Measurements from ENCODE around the gene PRDX6.
A peak's percentile ranks its signal among the peaks of the same experiment; 100 is the strongest.

PRDX6 gene

GRCh38 chr1:173506437-173506836, 29.3 kb downstream of the PRDX6 start:
- Histone ChIP-seq H3K4me2 (ENCODE audit: low read depth, low read length, poor library complexity, severe bottlenecking) (no peak overlapping the region), H3K27me3 (ENCODE audit: insufficient read depth, low read length, poor library complexity, severe bottlenecking) (no peaks in the 10 kb centered on the region), H3K9me3 (ENCODE audit: insufficient read depth, low read depth, low read length) (no peaks in the 10 kb centered on the region), H3K36me3 (ENCODE audit: insufficient read depth, low read length) (no peaks in the 10 kb centered on the region), H2AFZ (ENCODE audit: low read length) (no peak overlapping the region), H3K9me2 (replicated peaks; ENCODE audit: low read depth, low read length) (no peaks in the 10 kb centered on the region), H3K4me1 (ENCODE audit: insufficient read depth, low read length, poor library complexity, severe bottlenecking) (no peaks in the 10 kb centered on the region), H3F3A (ENCODE audit: low read depth) (no peaks in the 10 kb centered on the region), H3K9ac (ENCODE audit: low read depth, low read length, poor library complexity, severe bottlenecking) (no peak overlapping the region), H4K20me1 (ENCODE audit: insufficient read depth, low read length, poor library complexity, severe bottlenecking) (no peaks in the 10 kb centered on the region), H3K79me2 (ENCODE audit: insufficient read depth, low read length) (no peaks in the 10 kb centered on the region), H3K4me3 (ENCODE audit: low read length, poor library complexity, severe bottlenecking) (no peak overlapping the region)
- TF ChIP-seq EZH2phosphoT487 (IDR thresholded peaks at IDR 0.05; ENCODE audit: borderline replicate concordance) = no peak
- TF ChIP-seq, protein P1, sequence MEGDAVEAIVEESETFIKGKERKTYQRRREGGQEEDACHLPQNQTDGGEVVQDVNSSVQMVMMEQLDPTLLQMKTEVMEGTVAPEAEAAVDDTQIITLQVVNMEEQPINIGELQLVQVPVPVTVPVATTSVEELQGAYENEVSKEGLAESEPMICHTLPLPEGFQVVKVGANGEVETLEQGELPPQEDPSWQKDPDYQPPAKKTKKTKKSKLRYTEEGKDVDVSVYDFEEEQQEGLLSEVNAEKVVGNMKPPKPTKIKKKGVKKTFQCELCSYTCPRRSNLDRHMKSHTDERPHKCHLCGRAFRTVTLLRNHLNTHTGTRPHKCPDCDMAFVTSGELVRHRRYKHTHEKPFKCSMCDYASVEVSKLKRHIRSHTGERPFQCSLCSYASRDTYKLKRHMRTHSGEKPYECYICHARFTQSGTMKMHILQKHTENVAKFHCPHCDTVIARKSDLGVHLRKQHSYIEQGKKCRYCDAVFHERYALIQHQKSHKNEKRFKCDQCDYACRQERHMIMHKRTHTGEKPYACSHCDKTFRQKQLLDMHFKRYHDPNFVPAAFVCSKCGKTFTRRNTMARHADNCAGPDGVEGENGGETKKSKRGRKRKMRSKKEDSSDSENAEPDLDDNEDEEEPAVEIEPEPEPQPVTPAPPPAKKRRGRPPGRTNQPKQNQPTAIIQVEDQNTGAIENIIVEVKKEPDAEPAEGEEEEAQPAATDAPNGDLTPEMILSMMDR (conservative IDR thresholded peaks at IDR 0.05; ENCODE audit: low read length) = peak; percentile 38

GRCh38 chr1:173507205-173507846, 30.2 kb downstream of the PRDX6 start:
- H3K9me3 ChIP-seq (ENCODE audit: insufficient read depth, low read depth, low read length) = no peaks in the 10 kb centered on the region
- no peaks in the 10 kb centered on the region for H4K20me1 ChIP-seq (ENCODE audit: insufficient read depth, low read length, poor library complexity, severe bottlenecking)
- no peaks in the 10 kb centered on the region for H3K4me1 ChIP-seq (ENCODE audit: insufficient read depth, low read length, poor library complexity, severe bottlenecking)
- no peaks in the 10 kb centered on the region for H3F3A ChIP-seq (ENCODE audit: low read depth)
- H3K9me2 ChIP-seq (replicated peaks; ENCODE audit: low read depth, low read length) = no peaks in the 10 kb centered on the region
- no peaks in the 10 kb centered on the region for H3K79me2 ChIP-seq (ENCODE audit: insufficient read depth, low read length)
- H3K27me3 ChIP-seq (ENCODE audit: insufficient read depth, low read length, poor library complexity, severe bottlenecking) = no peaks in the 10 kb centered on the region
- no peak overlapping the region for H2AFZ ChIP-seq (ENCODE audit: low read length)
- H3K36me3 ChIP-seq (ENCODE audit: insufficient read depth, low read length) = no peaks in the 10 kb centered on the region
- no peak for TF ChIP-seq EZH2phosphoT487 (IDR thresholded peaks at IDR 0.05; ENCODE audit: borderline replicate concordance)
- TF ChIP-seq, protein P1 (conservative IDR thresholded peaks at IDR 0.05; ENCODE audit: low read length) = no peak
- no peak overlapping the region for H3K4me3 ChIP-seq (ENCODE audit: low read length, poor library complexity, severe bottlenecking)
- H3K9ac ChIP-seq (ENCODE audit: low read depth, low read length, poor library complexity, severe bottlenecking) = no peak overlapping the region
- H3K4me2 ChIP-seq (ENCODE audit: low read depth, low read length, poor library complexity, severe bottlenecking) = no peak overlapping the region

DNA sequence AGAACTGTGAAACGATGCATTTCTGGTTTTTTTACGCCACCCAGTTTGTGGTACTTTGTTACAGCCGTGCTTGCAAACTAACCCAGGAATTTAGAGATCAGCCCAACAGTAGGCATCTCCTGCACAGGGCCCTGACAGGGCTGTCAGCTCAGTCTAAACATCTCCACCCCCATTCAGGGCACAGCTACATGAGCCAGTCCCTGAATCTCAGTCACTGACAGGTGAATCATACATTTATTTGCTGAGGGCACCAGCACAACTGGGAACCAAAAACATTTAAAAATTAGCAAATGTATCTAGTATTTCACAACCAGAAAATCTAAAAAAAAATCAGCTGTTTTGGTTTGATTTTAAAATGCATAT, 30.7 kb downstream of the PRDX6 start:
- H3K9ac ChIP-seq (ENCODE audit: low read depth, low read length, poor library complexity, severe bottlenecking) = no peak overlapping the region
- H3K4me3 ChIP-seq (ENCODE audit: low read length, poor library complexity, severe bottlenecking) = no peak overlapping the region
- TF ChIP-seq EZH2phosphoT487 (IDR thresholded peaks at IDR 0.05; ENCODE audit: borderline replicate concordance) = no peak
- TF ChIP-seq, protein P1 (conservative IDR thresholded peaks at IDR 0.05; ENCODE audit: low read length) = no peak
- no peak overlapping the region for H2AFZ ChIP-seq (ENCODE audit: low read length)
- H3K9me2 ChIP-seq (replicated peaks; ENCODE audit: low read depth, low read length) = no peaks in the 10 kb centered on the region
- H4K20me1 ChIP-seq (ENCODE audit: insufficient read depth, low read length, poor library complexity, severe bottlenecking) = no peaks in the 10 kb centered on the region
- H3K79me2 ChIP-seq (ENCODE audit: insufficient read depth, low read length) = no peaks in the 10 kb centered on the region
- no peaks in the 10 kb centered on the region for H3F3A ChIP-seq (ENCODE audit: low read depth)
- H3K36me3 ChIP-seq (ENCODE audit: insufficient read depth, low read length) = no peaks in the 10 kb centered on the region
- no peak overlapping the region for H3K4me2 ChIP-seq (ENCODE audit: low read depth, low read length, poor library complexity, severe bottlenecking)
- H3K27me3 ChIP-seq (ENCODE audit: insufficient read depth, low read length, poor library complexity, severe bottlenecking) = no peaks in the 10 kb centered on the region
- no peaks in the 10 kb centered on the region for H3K9me3 ChIP-seq (ENCODE audit: insufficient read depth, low read depth, low read length)
- no peaks in the 10 kb centered on the region for H3K4me1 ChIP-seq (ENCODE audit: insufficient read depth, low read length, poor library complexity, severe bottlenecking)

Measured in Loucy (cell line).